Measurements from ENCODE around the gene KIRREL3. TPM values are rescaled to one million over a fixed set of nuclear protein-coding genes. Genes with fewer than 3 reads are reported as not detected.

The KIRREL3 gene
- total RNA-seq, 1 donor from 2014 or later, result 0.26 TPM

GRCh38 chr11:126683766-126684728, 316.5 kb downstream of the KIRREL3 start:
- Mint-ChIP-seq H3K4me1 (ENCODE audit: low read depth) (peaks cover 16% of the 10 kb centered on the region), H3K36me3 (ENCODE audit: insufficient read depth) (peaks cover 1% of the 10 kb centered on the region), H3K27ac (no peak overlapping the region), H3K4me3 (ENCODE audit: low read depth) (no peak overlapping the region), H3K27me3 (peaks cover 58% of the 10 kb centered on the region), H3K9me3 (ENCODE audit: low read depth) (peaks cover 5% of the 10 kb centered on the region)
- no peak for TF ChIP-seq CTCF (IDR thresholded peaks at IDR 0.05; ENCODE audit: unreplicated experiment)
- DNase-seq (ENCODE audit: low spot score, unreplicated experiment), result no peak

GRCh38 chr11:126682590-126682989, 318.0 kb downstream of the KIRREL3 start:
- no peak overlapping the region for H3K4me3 Mint-ChIP-seq (ENCODE audit: low read depth)

GRCh38 chr11:126680700-126681099, 319.9 kb downstream of the KIRREL3 start:
- TF ChIP-seq CTCF (IDR thresholded peaks at IDR 0.05; ENCODE audit: unreplicated experiment), result no peak
- H3K27ac Mint-ChIP-seq, result no peak overlapping the region
- no peaks in the 10 kb centered on the region for H3K36me3 Mint-ChIP-seq (ENCODE audit: insufficient read depth)
- H3K4me1 Mint-ChIP-seq (ENCODE audit: low read depth), result no peaks in the 10 kb centered on the region
- no peak for DNase-seq (ENCODE audit: low spot score, unreplicated experiment)
- peaks cover 56% of the 10 kb centered on the region for H3K27me3 Mint-ChIP-seq
- no peaks in the 10 kb centered on the region for H3K9me3 Mint-ChIP-seq (ENCODE audit: low read depth)
- H3K4me3 Mint-ChIP-seq (ENCODE audit: low read depth), result no peak overlapping the region

More at GRCh38 chr11:126682590-126682989, 318.0 kb downstream of the KIRREL3 start:
- Mint-ChIP-seq H3K36me3 (ENCODE audit: insufficient read depth) (peaks cover 1% of the 10 kb centered on the region), H3K27me3 (peaks cover 55% of the 10 kb centered on the region), H3K4me1 (ENCODE audit: low read depth) (peaks cover 6% of the 10 kb centered on the region), H3K27ac (no peak overlapping the region), H3K9me3 (ENCODE audit: low read depth) (peaks cover 5% of the 10 kb centered on the region)
- no peak for DNase-seq (ENCODE audit: low spot score, unreplicated experiment)
- TF ChIP-seq CTCF (IDR thresholded peaks at IDR 0.05; ENCODE audit: unreplicated experiment), result no peak

- H3K27me3 Mint-ChIP-seq, result peaks cover 58% of the 10 kb centered on the region
- no peak overlapping the region for H3K4me3 Mint-ChIP-seq (ENCODE audit: low read depth)
- TF ChIP-seq CTCF (IDR thresholded peaks at IDR 0.05; ENCODE audit: unreplicated experiment), result no peak
- DNase-seq (ENCODE audit: low spot score, unreplicated experiment), result no peak
- H3K4me1 Mint-ChIP-seq (ENCODE audit: low read depth), result no peaks in the 10 kb centered on the region
- no peak overlapping the region for H3K27ac Mint-ChIP-seq
- no peaks in the 10 kb centered on the region for H3K36me3 Mint-ChIP-seq (ENCODE audit: insufficient read depth)
- H3K9me3 Mint-ChIP-seq (ENCODE audit: low read depth), result no peaks in the 10 kb centered on the region
These were observed 320.4 kb downstream of the KIRREL3 start for GRCh38 chr11:126680131-126680530.

- TF ChIP-seq CTCF (IDR thresholded peaks at IDR 0.05; ENCODE audit: unreplicated experiment), result no peak
- DNase-seq (ENCODE audit: low spot score, unreplicated experiment), result no peak
- Mint-ChIP-seq H3K27ac (no peak overlapping the region), H3K4me3 (ENCODE audit: low read depth) (no peak overlapping the region), H3K36me3 (ENCODE audit: insufficient read depth) (no peaks in the 10 kb centered on the region), H3K9me3 (ENCODE audit: low read depth) (no peaks in the 10 kb centered on the region), H3K27me3 (peaks cover 51% of the 10 kb centered on the region), H3K4me1 (ENCODE audit: low read depth) (no peaks in the 10 kb centered on the region)
These were observed 321.5 kb downstream of the KIRREL3 start for GRCh38 chr11:126679033-126679432.

All from progenitor cell of endocrine pancreas (in vitro differentiated cells).